Muscle of arm (tissue), 12 donors: ENCODE measurements around the gene HIPK2. TPM values are rescaled to one million over a fixed set of nuclear protein-coding genes. Genes with fewer than 3 reads are reported as not detected.
A peak's percentile ranks its signal among the peaks of the same experiment; 100 is the strongest.

ENCODE experiments used
- DNase-seq: peaks from one replicate; pipeline ENCODE4 v3.0.0-alpha.2; 2013
- polyA plus RNA-seq, 12 donors: library from polyadenylated mRNA; unstranded; fragments of 120-200 nt; gene quantifications; one replicate each; pipeline ENCODE4 v1.2.1, GENCODE V29; 2013; ENCODE audit not compliant: insufficient read length in 12 of 12

HIPK2 gene
- polyA plus RNA-seq, 12 donors, result 9.7 to 65.7 (median 12.3) TPM

DNA sequence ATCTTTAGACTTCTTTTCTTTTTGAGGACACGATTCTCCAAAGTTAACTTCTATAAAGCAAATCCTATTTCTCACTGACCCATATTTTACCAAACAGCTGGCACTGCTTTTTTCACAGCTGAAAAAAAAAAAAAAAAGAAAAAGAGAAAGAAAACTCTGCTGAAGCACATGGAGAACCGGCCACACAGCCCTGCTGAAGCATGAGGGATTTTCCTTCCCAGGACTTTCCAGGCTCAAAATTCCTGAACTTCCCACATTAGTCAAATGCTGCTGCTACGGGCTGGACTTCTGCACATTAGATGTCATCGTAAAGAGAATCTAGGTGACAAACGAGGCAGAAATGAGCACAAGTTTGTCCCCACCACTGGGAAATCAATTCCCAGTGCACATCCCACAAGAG is 25.2 kb downstream of the HIPK2 start:
- DNase-seq, result no peak

DNA sequence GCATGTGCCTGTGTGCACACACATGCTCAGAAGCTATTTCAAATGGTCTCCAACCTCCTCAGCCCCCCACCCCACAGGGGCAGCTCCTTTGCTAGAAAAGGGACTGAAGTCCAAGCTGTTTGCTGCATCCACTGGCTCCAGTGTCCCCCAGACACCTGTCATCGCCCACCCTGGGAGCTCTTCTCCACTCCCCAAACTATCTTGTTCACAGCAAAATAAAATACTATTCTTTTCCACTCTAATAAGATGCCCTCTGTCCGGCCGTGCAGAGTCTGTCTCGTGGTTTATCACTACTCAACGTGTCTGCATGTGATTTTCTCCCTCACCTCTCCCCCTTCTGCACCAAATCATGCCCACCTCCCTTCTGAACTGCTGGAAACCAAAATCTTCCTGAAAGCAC is 25.6 kb downstream of the HIPK2 start:
- no peak for DNase-seq

DNA sequence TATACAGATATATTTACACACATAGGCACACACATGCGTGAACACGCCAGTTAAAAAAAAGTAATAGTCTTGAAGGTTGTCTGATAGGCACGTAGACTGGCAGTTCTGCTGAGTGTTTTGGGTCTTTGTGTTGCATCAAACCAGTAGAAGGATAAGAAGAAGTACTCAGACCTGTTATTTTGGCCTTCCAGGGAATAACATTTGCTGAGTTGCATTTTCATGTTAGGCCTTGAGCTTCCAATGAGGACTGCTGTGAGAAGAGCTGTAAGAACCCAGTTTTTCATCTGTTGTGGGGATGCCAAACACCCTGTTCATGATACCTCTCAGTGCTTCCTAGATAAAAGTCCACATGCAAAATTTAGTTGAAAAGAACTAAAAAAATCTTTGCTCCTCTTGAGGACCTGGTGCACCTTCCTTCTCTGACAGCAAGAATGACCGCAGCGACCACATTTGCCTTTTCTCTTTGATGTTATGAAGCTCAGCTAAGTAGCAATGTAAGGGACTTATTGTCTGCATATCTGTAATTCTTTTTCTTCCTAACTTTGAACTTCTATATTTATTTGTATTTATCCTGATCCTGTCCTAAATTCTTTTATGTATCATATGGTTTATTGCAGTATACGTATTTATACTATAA is 27.2 kb downstream of the HIPK2 start:
- no peak for DNase-seq

DNA sequence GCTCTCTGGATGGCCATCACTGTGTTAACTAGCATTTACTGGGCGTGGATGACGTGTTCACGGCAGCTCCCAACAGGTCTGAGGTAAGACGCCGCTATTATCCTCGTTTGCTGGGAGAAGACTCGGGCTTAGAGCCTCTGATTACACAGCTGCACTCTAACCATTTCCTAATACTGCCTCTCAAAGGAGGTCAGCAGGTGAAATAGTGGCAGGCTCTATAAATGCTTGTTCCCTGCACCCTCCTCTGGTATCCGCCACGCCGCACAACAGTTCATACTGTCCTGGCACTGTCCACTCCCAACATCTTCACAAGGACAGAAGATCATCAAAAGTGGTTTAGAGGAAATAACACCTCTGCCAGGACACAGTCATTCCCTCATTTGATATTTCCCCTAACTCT is 28.3 kb downstream of the HIPK2 start:
- DNase-seq, result no peak

DNA sequence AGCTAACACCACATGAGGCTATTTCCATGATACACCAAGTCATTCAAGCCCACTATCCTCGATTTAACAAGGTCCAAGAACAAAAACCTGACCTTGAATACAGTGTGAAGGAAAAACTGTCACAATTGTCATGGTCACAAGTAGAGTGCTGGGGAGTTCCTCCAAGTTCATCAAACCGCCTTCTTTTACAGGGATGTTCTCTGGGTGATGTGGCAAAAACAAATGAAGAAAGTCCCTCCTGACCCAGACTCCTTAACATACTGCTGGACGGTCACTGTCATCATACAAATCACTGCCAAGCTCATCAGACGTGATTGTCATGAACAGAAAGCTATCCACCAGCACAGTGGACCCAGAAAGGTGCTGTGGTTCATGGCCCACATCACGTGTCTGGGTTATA is 28.9 kb downstream of the HIPK2 start:
- DNase-seq, result no peak

DNA sequence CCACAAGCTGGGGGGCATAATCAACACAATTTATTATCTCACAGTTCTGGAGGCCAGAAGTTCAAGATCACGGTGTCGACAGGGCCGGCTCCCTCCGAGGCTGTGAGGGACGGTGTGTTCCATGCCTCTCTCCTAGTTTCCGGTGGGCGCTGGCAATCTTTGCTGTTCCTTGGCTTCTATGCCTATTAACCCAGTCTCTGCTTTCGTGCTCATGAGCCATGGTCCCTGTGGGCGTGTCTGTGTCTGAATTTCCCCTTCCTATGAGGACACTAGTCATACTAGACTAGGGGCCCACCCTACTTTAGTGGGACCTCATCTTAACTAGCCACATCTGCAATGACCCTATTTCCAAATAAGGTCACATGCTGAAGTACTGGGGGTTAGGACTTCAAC is 29.4 kb downstream of the HIPK2 start:
- DNase-seq, result no peak

DNA sequence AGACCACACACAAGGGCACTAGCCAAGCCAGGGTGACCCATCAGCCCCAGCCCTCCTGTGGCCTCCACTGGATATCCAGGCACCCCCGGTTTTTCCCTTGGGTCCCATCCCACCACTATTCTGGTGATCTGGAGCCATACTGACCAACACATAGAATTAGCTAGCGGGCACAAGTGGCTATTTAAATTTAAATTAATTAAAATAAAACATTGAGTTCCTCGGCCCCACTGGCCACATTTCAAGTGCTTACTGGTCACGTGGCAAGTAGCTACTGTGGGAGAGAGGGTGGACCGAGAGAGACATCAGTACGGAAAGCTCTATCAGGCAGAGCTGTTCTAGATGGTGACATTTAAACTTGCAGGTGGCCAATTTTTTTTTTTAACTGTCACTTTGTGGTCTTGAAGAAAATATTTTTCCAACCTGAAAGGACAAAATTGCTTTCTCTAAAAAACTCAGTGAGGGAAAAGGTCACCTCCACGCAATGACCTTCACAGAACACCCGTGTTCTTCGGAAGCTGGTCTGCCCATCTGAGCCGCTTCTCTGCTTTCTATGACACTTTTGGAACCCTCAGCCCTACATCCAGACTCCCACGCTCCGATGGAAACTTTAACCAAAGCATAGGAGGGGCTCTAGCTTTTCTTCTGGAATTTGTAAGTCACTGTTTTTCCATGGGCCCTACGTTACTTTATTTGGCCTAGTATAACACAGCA is 30.0 kb downstream of the HIPK2 start:
- no peak for DNase-seq

DNA sequence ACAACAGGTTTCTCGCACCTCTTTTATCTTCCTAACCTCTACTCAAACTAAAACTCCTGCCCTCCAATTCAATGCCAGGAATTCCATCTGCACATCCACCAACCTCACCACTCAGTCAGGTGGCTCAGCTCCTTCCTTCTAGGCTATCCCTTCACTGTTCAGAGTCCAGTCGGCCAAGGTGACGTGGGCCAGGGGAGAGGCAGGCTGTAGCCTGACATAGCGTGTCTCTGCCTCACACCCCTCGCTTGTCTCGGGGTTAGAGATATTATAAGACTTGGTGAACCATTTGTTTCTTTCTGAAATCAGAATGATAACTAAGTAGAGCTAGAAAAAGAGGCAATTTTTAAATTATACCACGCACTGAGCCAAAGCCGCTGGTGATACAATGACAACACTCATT is 31.1 kb downstream of the HIPK2 start:
- no peak for DNase-seq

DNA sequence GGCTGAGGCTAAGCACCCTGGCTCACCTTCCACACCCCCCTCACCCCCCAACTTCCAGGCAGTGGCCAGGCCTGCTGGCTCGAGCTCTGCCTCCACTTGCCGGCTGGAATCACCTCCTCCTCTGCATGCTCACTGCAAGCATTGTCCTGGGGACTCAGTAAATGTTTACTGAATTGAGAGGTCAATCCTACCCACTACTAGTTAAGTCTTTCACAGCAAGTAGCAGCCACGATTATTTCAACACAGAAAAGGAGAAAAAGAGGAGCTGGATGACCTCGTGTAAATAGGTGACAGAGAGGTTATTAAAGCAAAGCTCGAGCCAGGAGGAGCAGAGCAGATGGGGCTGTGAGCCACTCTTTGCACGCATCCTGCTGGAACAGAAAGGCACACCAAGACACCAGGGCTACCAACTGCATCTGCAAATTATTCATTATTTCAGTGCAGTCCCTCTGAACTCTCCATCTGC is 32.1 kb downstream of the HIPK2 start:
- DNase-seq, result no peak

DNA sequence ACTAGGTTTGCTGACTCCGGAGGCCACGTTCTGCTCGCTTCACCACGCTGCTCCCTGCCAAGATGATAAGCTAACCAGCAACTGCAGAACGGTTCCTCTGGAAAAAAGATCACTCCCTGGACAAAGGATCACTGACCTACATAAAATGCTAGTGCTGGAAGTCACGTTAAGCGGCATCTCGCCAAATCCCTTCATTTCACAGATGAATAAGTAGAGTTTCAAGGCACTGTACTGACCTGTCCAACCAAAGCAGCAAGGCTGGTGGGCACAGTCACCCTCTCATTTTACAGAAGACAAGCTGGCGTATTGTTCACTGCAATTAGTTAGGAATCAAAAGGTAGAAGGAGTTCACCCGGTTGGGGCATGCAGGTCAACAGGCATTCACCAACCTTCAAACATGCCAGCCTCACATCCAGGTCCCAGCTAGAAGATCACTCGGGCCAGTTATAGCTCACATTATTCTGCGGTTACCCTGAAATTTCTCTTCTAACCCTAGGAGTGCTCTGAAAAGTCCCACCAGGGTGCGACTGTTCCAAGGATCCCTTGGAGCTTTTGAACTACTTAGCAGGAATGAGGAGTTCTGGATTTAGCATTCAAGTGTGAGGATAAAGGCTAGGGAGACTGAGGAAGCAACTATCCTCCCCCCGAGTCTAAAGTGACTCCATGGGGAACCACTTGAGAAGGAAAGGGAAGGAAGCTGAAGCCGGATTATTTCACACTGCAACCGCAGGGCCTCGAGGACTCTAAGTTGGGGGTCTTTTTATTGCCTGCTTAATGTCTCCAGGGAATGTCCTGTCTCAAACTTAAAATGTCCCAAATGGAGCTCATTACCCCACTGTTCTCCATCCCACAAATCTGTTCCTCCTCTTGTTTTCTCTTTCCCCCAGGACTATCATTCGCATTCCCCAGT is 32.8 kb downstream of the HIPK2 start:
- no peak for DNase-seq

DNA sequence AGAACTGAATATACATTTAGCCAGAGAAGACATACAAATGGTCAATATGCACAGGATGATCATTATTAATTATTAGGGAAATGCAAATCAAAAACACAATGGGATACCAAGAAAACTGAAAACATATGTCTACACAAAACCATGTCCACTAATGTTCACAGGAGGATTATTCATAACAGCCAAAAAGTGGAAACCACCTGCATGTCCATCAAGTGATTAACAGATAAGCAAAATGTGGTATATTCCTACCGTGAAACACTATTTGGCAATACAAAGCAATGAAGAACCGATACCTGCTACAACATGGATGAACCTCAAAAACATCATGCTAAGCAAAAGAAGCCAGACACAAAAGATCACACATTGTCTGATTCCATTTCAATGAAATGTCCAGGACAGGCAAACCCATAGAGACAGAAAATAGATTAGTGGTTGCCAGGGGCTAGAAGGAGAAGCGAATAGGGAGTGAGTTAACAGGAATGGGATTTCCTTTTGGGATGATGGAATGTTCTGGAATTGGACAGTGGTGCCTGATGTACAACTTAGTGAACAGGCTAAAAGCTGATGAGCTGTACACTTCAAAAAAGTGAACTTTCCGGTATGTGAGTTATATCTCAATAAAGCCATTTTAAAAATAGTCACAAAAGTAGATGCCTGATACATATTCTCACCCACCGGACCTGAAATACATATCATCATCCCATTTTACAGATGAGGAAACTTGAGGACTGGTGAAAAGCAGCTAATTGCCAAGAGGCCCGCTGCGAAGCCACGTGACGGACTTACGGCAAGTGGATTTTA is 33.6 kb downstream of the HIPK2 start:
- DNase-seq, result no peak

DNA sequence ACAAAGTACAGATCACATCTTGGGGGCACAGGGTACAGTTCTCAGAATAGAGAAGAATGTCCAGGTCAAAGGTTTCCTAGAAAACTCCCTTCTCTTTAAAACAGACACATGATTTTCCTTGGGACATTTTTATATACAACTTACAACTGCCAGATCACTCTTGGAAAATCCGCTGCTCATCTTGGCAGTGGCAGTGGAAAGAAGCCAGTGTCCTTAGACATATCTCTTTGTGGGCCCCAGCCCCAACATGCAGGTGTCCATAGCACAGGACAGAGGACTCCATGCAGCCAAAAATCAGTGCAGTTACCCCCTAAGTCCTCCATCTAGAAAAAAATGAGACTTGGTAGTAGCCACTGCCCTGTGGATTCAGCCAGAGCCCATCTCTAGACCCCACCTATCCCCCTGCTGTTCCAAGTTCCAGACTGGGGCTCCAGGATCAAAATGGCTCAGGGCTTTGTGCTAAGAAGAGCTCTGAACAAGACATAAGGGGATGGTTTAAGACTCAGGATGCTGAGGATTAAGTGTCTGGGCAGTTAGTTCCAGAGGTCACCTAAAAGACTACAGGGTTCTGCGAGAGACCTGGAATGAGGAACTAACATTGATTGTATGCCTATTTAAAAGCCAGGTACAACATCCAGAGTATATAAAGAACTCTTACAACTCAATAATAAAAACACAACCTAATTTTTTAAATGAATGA is 34.4 kb downstream of the HIPK2 start:
- DNase-seq, result peak; percentile 16

DNA sequence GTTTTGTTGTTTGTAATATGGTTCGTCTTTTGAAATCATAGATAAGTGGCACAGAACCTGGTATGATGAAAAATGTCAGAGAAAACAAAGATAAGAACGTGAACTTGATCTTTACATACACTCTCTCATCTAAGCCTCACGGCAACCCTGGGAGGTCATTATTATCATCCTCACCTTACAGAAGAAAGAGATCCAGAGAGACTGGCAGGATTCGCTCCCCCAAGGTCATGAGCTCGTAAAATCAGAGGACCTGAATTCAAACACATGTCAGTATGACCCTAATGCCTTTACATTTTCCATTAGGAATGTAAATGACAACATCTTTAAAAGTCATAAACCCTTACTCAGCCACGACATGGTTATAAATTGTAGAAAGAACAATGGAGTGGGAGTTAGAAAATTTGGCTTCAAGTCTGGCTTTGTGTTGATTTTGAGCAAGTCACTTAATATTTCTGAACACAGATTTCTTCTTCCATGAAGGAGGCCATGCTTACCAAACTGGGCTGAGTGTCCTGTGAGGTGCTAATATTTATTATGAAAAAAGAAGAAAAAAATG is 35.9 kb downstream of the HIPK2 start:
- no peak for DNase-seq

DNA sequence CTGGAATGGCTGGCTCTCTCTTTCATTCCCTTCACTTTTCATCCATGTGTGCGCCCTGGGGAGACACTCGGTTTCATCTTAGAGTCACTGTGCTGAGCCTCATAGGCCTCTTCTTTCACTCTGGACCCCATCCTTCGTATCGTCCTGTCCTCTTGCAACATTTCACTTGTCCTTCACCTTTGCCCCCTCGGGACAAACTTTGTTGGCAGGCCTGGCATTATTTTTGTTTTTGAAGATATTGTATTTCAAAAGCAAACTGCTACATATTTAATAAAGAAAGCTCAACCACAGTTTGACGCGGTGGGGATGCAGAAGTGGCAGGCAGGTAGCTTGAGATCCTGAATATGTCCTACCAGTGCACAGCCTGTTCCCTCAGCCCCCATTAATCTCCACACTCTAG is 36.6 kb downstream of the HIPK2 start:
- no peak for DNase-seq

DNA sequence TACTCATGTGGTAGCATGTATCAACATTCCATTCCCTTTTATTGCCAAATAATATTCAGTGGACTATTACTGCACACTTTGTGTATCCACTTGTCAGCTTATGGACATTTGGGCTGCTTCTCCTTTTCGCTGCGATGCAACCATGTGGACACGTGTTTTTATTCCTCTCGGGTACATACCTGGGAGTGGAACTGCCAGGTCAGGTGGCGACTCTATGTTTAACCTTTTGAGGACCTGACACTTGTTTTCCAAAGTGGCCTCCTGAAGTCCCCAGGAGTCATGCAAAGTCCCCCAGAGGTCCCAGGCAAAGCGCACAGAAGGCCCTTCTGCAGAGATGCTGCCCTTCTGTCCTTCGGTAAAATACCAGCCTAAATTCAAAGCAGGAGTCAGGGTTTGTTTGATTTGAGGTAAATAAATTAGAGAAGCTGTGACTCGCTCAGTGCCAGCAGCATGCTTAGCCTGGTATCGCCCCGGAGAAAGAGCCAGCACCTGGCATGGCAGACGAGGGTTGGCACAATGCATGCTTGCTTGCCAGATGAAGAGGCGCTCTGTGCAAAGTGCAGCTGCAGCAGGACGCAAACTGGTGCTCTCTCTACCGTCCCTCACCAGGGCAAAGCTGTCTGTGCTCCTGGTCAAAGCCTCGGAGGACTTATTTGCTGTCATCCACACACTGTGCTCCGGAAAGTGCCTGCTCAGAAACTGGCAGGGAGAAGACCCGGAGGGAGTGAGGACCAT is 37.8 kb downstream of the HIPK2 start:
- no peak for DNase-seq

DNA sequence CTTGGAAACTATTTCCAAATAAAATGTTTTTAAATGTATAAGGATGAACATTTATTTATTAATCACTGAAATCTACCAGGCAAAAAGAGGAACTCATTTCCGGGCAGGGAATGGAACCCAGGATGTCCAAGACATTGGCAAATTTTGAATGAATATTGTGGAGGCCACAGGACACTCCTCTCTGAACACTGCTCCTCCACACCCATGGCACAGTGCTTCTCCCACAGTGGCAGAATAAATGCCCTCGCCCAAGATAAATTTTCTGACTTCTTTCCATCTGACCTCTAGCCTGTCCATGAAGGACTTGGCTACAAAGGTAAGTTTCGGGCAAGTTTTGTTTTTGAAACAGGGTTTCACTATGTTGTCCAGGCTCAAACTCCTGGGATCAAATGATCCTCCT is 39.0 kb downstream of the HIPK2 start:
- DNase-seq, result no peak

DNA sequence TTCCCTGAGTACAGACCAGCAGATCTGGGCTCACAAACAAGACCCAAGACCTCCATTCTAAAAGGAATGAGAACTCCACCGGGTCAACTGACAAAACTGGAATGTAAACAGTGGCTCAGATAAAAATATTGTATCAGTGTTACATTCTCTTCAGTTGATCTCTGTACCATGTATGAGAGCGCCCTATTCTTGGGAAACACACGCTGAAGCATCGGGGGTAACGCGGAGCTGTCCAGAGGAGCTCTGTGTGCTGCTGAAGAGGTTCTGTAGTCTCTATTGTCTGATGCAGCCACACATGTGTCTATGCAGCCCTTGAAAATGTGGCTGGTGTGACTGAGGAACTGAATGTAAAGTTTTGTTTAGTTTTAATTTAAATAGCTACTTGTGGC is 39.7 kb downstream of the HIPK2 start:
- DNase-seq, result no peak

DNA sequence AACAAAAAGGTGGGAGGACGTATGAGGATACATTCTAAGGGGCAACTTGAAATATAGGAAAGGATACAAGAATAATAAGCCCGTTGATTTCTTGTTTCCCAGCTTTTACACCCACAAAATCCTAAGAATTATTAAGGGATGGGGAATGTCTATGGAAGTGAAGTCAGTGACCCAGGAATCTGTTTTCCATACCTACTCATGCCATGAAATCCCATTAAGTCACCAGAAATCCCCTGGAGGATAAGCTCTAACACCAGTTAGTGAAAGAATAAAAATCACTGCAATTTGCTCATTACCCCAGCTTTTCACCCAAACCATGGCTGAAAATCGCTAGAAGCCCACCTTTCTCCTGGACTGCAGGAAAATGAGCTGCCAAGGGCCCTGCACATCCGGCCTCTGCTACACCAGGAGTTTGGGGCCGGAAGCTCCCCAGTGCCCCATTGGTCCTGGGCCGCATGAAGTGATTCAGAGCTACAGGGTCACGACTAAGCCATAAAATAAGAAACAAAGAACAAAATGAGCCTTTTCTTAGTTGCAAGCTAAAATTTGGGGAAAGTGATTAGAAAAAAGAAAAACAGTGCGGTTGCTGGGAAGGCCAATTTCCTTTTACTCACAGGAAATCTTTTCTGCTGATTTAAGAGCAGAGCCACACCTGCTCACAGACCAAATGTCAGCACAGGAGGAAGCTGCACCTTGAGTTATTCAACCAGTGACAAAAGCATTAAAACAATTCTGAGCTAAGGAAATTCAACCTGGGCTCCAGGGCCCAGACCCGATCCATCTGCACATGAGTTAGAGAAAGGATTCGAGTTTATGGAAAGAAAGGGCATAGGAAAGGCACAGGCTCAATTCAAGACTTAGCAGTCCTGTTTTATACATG is 40.3 kb downstream of the HIPK2 start:
- DNase-seq, result no peak
